GM12878 (cell line): ENCODE results near the gene STON2. TPM values are rescaled to one million over a fixed set of nuclear protein-coding genes. Genes with fewer than 3 reads are reported as not detected.

ENCODE experiments used
- ATAC-seq: fragments of 200-7000 bp; cut with Tn5 transposase; 3 replicates; pipeline ENCODE4 v1.9.1; 2020; ENCODE audit warnings: mild to moderate bottlenecking, moderate library complexity
- BruUV-seq: library from RNA; stranded (reverse); fragments of 400-500 nt; replicated peaks from 2 replicates; lab custom pipeline; 2021; lab: Mats Ljungman, UMichigan
- CTCF ChIA-PET: fragments of 300-600 bp; sonication (Branson Sonifier 250); formaldehyde crosslinking; extraction: SDS; loops from one replicate; lab custom pipeline; 2021; ENCODE audit warnings: inconsistent platforms; lab: Yijun Ruan, JAX
- POLR2A ChIA-PET: fragments of 350-600 bp; formaldehyde crosslinking; extraction: SDS; loops from one replicate; lab custom pipeline; 2021; ENCODE audit warnings: inconsistent platforms; lab: Charles Lee
- RAD21 ChIA-PET: fragments of 300-600 bp; sonication (Branson Sonifier 250); formaldehyde crosslinking; loops from one replicate; lab custom pipeline; 2023; ENCODE audit warnings: antibody characterized with exemption; ENCODE audit not compliant: unreplicated experiment; lab: Charles Lee
- SMC1A ChIA-PET: fragments of 300-600 bp; sonication (Branson Sonifier 250); formaldehyde crosslinking; loops from one replicate; lab custom pipeline; 2023; ENCODE audit not compliant: unreplicated experiment, uncharacterized antibody; lab: Charles Lee
- DNase-seq: peaks from one replicate; pipeline ENCODE4 v3.0.0-alpha.2; 2011; ENCODE audit warnings: low read depth, low spot score
- FAIRE-seq: peaks from 3 replicates; lab custom pipeline; 2011; peaks lifted over from hg19 to GRCh38; lab: Jason Lieb, UNC
- H2AFZ ChIP-seq: 2 replicates; pipeline ENCODE4 v1.6.0; 2011; ENCODE audit warnings: low read depth, low read length, control low read depth; ENCODE audit not compliant: control insufficient read depth
- H3K27ac ChIP-seq: 2 replicates; pipeline ENCODE4 v1.5.1; 2011; ENCODE audit warnings: control low read depth; ENCODE audit not compliant: control insufficient read depth, insufficient read depth
- H3K27me3 ChIP-seq, 2 experiments: replicated peaks in 1 of 2; 2 replicates each; pipeline versions ENCODE4 v1.6.0 to v1.6.1; 2011; ENCODE audit warnings: low read length in 1 of 2; ENCODE audit not compliant: control insufficient read depth in 2 of 2, insufficient read depth in 2 of 2
- H3K36me3 ChIP-seq, 2 experiments: 2 replicates each; pipeline ENCODE4 v1.5.1; 2011; ENCODE audit warnings: low read length in 1 of 2; ENCODE audit not compliant: control insufficient read depth in 2 of 2, insufficient read depth in 2 of 2
- H3K4me1 ChIP-seq: 2 replicates; pipeline ENCODE4 v1.6.1; 2011; ENCODE audit warnings: mild to moderate bottlenecking, low read length, moderate library complexity, mixed read lengths; ENCODE audit not compliant: control insufficient read depth, insufficient read depth
- H3K4me2 ChIP-seq: 2 replicates; pipeline ENCODE4 v1.6.0; 2011; ENCODE audit warnings: control low read depth; ENCODE audit not compliant: control insufficient read depth, insufficient read depth
- H3K4me3 ChIP-seq: fragments of 200-600 bp; sonication (generic); 2 replicates; pipeline ENCODE4 v1.5.1; 2016
- H3K79me2 ChIP-seq: 2 replicates; pipeline ENCODE4 v1.6.0; 2011; ENCODE audit warnings: low read length; ENCODE audit not compliant: control insufficient read depth, insufficient read depth
- H3K9ac ChIP-seq: 2 replicates; pipeline ENCODE4 v1.8.0; 2011; ENCODE audit warnings: low read length, control low read depth, mixed read lengths; ENCODE audit not compliant: control insufficient read depth, insufficient read depth
- H3K9me3 ChIP-seq: replicated peaks from 3 replicates; pipeline ENCODE4 v1.5.1; 2011; ENCODE audit warnings: mild to moderate bottlenecking, low read length; ENCODE audit not compliant: control insufficient read depth, insufficient read depth
- H4K20me1 ChIP-seq: 2 replicates; pipeline ENCODE4 v1.6.0; 2011; ENCODE audit not compliant: control insufficient read depth, insufficient read depth
- FOXK2 ChIP-seq: fragments of 450-650 bp; IDR thresholded peaks from 2 replicates; pipeline ENCODE4 v1.6.1; 2017; ENCODE audit warnings: mild to moderate bottlenecking, moderate library complexity
- HCFC1 ChIP-seq: fragments of 150-350 bp; IDR thresholded peaks from 2 replicates; pipeline ENCODE4 v1.6.1; 2014; ENCODE audit warnings: low read length
- MAX ChIP-seq: IDR thresholded peaks from 2 replicates; pipeline ENCODE4 v1.6.1; 2012; ENCODE audit warnings: low read depth, low read length, improper control_type of control experiment
- MEF2B ChIP-seq: fragments of 450-650 bp; IDR thresholded peaks from 2 replicates; pipeline ENCODE4 v1.6.1; 2018; ENCODE audit warnings: mild to moderate bottlenecking, moderate library complexity; ENCODE audit not compliant: partially characterized antibody, poor library complexity, severe bottlenecking
- MXI1 ChIP-seq: fragments of 150-350 bp; IDR thresholded peaks from 2 replicates; pipeline ENCODE4 v1.6.1; 2011; ENCODE audit warnings: low read depth, mild to moderate bottlenecking, inconsistent platforms, low read length, improper control_type of control experiment
- RELA ChIP-seq: fragments of 450-650 bp; IDR thresholded peaks from 2 replicates; pipeline ENCODE4 v1.8.0; 2014; ENCODE audit warnings: borderline replicate concordance; ENCODE audit not compliant: partially characterized antibody
- SIX5 ChIP-seq: IDR thresholded peaks from 2 replicates; pipeline ENCODE4 v1.6.1; 2011; ENCODE audit warnings: mild to moderate bottlenecking, low read depth, low read length, moderate library complexity; ENCODE audit not compliant: severe bottlenecking
- SMAD5 ChIP-seq: IDR thresholded peaks from 2 replicates; pipeline ENCODE4 v1.6.1; 2016; ENCODE audit warnings: antibody characterized with exemption, low read depth
- SMC3 ChIP-seq: IDR thresholded peaks from 2 replicates; pipeline ENCODE4 v1.6.1; 2011; ENCODE audit warnings: low read length, improper control_type of control experiment, borderline replicate concordance
- SP1 ChIP-seq: IDR thresholded peaks from one replicate; pipeline ENCODE4 v1.6.1; 2011; ENCODE audit warnings: low read depth, low read length
- SPI1 ChIP-seq: IDR thresholded peaks from 2 replicates; pipeline ENCODE4 v1.6.1; 2011; ENCODE audit warnings: low read depth, mild to moderate bottlenecking, low read length, moderate library complexity, borderline replicate concordance; ENCODE audit not compliant: insufficient read depth
- SREBF1 ChIP-seq: IDR thresholded peaks from 2 replicates; pipeline ENCODE4 v1.6.1; 2012; ENCODE audit warnings: mild to moderate bottlenecking, low read length
- ZBTB11 ChIP-seq: fragments of 450-650 bp; formaldehyde crosslinking; IDR thresholded peaks from 2 replicates; pipeline ENCODE4 v1.5.0; 2022; ENCODE audit warnings: mild to moderate bottlenecking, missing genetic modification characterization
- WGBS: methylation state at CpG from one replicate; pipeline ENCODE4 v1.1.6; 2016; ENCODE audit warnings: low lambda C conversion rate; ENCODE audit not compliant: insufficient replicate concordance, insufficient coverage; ENCODE audit errors: missing lambda C conversion rate; 5-methylcytosine and 5-hydroxymethylcytosine counted together
- in situ Hi-C: fragments of 300-500 bp; cut with MboI; formaldehyde crosslinking; loops from 9 replicates; pipeline ENCODE4 v1.14.3; 2018; ENCODE audit warnings: mixed read lengths
- intact Hi-C: fragments of 100-400 bp; cut with micrococcal nuclease; formaldehyde crosslinking; loops from one replicate; pipeline ENCODE4 v1.14.2; 2022; ENCODE audit not compliant: unreplicated experiment
- polyA plus RNA-seq, 11 experiments: library from polyadenylated mRNA; depleted of rRNA in 4 of 11; unstranded in 6 of 11; stranded (reverse) in 5 of 11; fragments of >200 nt; fragmentation: Nextera tagmentation in 4 of 11; fragmentation: Illumina TruSeq in 1 of 11; extraction: Ambion mirVana in 4 of 11; extraction: Trizol in 1 of 11; gene quantifications; 1 replicate in 1 of 11; 2 replicates in 10 of 11; pipeline versions ENCODE4 v1.2.1 to v1.2.3, GENCODE V29; 2011 to 2016; ENCODE audit warnings: inconsistent platforms in 2 of 11, missing spikeins in 2 of 11, low read depth in 1 of 11
- total RNA-seq, 4 experiments: library from RNA; depleted of rRNA in 3 of 4; stranded (reverse); fragments of >200 nt in 3 of 4; fragmentation: Illumina TruSeq in 1 of 4; extraction: Trizol in 1 of 4; gene quantifications; 2 replicates each; pipeline versions ENCODE4 v1.2.1 to v1.2.3, GENCODE V29; 2013 to 2021

The STON2 gene
- total and polyA plus RNA-seq, 10 of the 15 experiments (the other 5 are each of a cell fraction or from before 2014, with no cell fraction given) = 0.03 to 0.13 (median 0.03) TPM; not detected in 7

GRCh38 chr14:81298122-81298521 lies 102.0 kb downstream of the STON2 start:
- WGBS = 85% methylated on average over 2 of the region's 2 CpGs
- FAIRE-seq = no peak
- Histone ChIP-seq H2AFZ (no peak overlapping the region), H3K4me2 (no peak overlapping the region), H3K4me3 (no peak overlapping the region), H3K9ac (no peak overlapping the region), H4K20me1 (no peaks in the 10 kb centered on the region), H3K27ac (no peak overlapping the region), H3K4me1 (no peaks in the 10 kb centered on the region; the same call in 1 of the 2 replicates), H3K9me3 (no peaks in the 10 kb centered on the region)
- intact Hi-C loops = no loop called here
- RAD21 ChIA-PET = no interaction called here
- POLR2A ChIA-PET = interaction anchor here (0.7 kb wide), 1 partner anchor 94 kb away, joined by 3 read pairs; no protein-coding TSS in a partner anchor
- in situ Hi-C loops = no loop called here
- no TSS peak for BruUV-seq
- no peak for TF ChIP-seq SP1
- no peak for TF ChIP-seq RELA
- no peak for TF ChIP-seq MXI1
- TF ChIP-seq MAX = no peak
- TF ChIP-seq SPI1 = no peak
- TF ChIP-seq SREBF1 = no peak
- TF ChIP-seq SMAD5 = no peak
- no peak for TF ChIP-seq ZBTB11 (CRISPR knock-in tag)
- no peak for TF ChIP-seq FOXK2
- no peak for TF ChIP-seq HCFC1
- no peak for TF ChIP-seq SIX5
- no peak for TF ChIP-seq SMC3
- TF ChIP-seq MEF2B = no peak
- TF ChIP-seq, all 136 proteins: peak for 0
- CTCF ChIA-PET = interaction anchor here (0.7 to 1.1 kb wide), 2 partner anchors 90 to 156 kb away, joined by 3 read pairs; no protein-coding TSS in a partner anchor
- SMC1A ChIA-PET = interaction anchor here (0.7 to 1.2 kb wide), 3 partner anchors 23 to 169 kb away, joined by 3 read pairs; no protein-coding TSS in a partner anchor
- ATAC-seq (no peak), DNase-seq (no peak)
- no peaks in the 10 kb centered on the region for H3K79me2 ChIP-seq
- no peaks in the 10 kb centered on the region for H3K36me3 ChIP-seq
- H3K27me3 ChIP-seq = no peaks in the 10 kb centered on the region
